Measurements from ENCODE around the gene HTR3E.

DNA sequence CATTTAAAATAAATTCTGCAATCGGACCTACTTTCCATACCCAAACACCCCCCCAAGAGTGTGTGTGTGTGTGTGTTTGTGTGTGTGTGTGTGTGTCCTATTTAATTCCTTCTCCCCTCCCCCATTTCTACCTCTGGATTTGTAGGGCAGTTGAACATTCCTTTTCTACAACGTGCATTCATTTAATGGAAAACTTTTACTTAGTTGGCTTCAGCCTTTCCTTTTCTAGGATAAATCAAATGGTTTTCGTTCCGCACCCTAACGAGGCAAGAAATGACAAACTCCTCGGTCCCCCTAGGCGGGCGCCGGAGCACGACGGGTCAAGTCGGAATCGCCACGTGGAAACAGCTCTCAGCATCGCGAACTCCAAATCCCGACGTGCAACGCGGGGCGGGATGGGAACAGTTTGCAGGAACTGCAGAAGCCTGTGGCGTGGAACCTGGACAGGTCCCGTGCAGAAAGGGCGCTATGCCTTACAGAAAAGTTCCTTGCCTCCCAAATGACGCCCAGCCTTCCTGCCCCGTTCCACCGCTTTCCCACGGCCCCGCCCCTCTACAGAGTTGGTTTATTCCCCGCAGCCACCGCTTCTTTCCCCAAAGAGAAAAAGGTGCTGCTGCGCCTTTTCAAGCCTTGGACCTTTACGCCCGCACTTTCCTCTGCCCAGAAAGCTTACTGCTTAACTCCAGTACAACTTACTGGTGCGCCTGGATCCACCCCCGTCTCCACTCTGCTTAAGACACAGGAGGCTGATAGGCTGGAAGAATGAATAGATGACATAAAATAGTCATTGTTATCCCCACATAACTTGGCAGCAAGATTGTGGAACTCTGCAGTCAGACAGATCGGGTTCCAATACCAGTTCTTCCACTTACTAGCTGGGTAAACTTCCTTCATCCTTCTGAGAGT, 37.2 kb downstream of the HTR3E start:
- TF ChIP-seq, protein P1, sequence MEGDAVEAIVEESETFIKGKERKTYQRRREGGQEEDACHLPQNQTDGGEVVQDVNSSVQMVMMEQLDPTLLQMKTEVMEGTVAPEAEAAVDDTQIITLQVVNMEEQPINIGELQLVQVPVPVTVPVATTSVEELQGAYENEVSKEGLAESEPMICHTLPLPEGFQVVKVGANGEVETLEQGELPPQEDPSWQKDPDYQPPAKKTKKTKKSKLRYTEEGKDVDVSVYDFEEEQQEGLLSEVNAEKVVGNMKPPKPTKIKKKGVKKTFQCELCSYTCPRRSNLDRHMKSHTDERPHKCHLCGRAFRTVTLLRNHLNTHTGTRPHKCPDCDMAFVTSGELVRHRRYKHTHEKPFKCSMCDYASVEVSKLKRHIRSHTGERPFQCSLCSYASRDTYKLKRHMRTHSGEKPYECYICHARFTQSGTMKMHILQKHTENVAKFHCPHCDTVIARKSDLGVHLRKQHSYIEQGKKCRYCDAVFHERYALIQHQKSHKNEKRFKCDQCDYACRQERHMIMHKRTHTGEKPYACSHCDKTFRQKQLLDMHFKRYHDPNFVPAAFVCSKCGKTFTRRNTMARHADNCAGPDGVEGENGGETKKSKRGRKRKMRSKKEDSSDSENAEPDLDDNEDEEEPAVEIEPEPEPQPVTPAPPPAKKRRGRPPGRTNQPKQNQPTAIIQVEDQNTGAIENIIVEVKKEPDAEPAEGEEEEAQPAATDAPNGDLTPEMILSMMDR (conservative IDR thresholded peaks at IDR 0.05; ENCODE audit: low read depth, low read length): no peak
- TF ChIP-seq EZH2 (IDR thresholded peaks at IDR 0.05; ENCODE audit: low read length, unreplicated experiment) (no peak), EZH2phosphoT487 (IDR thresholded peaks at IDR 0.05; ENCODE audit: borderline replicate concordance, low read length) (no peak)

All from PC-3 (cell line).